T-helper 22 cell (primary cell): ENCODE data around the gene MIX23.

Experiments used
- DNase-seq: peaks from one replicate; pipeline ENCODE4 v3.0.0-alpha.2; 2020; ENCODE audit warnings: low read depth

The MIX23 gene

DNA sequence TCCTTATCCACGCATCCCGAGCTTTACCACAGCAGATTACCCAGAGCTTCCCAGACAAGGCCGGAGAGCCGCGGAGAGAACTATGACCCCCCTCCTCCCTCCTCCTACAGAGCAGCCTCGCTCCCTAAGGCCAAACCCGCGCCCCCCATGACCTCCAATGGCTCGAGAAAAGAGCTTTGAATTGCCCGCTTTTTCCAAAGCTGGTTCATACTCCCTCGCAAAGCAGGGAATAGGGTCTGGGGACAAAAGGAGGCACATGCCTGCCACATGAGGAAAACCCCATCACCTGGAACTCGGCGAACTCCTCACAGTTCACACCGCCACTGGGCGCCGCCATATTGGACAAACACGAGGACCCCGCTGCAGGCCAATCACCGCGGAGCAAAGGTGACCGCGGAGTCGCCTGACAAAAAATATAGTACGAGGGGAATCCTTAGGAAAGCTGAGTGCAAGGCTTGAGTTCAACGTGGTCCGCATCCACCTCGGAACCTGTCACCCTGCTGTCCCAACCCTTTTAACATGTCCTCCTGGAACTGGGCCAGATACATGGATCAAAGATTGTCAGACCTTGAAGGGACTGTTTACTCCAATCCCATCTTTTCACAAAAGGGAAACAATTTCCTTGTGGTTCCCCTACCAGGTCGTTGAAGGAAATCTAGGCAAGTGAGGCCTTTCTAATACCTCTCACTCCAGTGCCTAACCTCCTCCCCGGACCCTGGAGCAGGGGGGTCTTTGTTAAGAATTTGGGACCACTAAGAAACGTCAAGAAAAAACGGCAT lies at the start of gene MIX23:
TSS of gene MIX23 (minus strand) at position 344 of the 779 bp plus-strand sequence. CDS start at position 337, 7 bp downstream.
- DNase-seq: peak; percentile 70

DNA sequence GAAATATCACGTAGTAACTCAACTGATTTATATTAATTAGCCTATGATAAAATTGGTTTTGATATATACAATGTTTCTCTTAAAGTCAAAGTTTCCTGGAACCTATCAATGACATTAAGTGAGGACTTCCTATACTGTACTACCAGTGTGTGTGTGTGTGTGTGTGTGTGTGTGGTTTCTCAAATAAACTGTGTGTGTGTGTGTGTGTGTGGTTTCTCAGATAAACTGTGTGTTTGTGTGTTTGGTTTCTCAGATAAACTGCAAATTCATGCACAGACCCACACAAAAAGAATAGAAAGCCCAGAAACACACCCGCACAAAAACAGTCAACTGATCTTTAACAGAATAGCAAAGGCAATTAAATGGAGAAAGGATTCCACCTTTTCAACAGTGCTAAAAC lies 47.3 kb upstream of the MIX23 start:
- DNase-seq: no peak

DNA sequence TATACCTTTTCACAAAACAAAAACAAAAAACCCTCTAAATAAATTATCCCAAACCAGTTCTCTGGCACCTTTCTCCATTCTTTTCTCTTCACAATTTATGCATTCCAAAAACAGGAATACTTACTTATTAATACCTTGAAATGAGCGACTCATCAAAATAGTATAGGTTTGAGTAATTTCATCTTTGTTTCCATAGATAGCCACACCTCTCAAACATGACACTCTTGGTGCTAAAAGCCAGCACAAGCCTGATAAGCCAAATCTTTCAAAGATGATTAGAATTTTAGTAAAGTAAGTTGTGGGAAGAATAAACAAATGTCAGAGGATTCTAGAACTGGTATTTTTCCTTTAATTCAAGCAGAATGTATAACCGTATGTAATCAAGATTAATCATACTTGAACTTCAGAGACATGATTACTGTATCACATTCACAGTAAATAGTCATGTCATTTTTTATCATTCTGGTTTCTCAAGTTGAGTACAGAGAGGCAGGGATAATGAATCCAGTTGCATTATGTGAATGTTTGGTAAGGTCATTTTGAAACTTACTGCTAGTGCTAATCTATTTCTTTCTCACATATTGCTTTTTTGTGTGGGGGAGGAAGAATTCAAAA lies 44.9 kb upstream of the MIX23 start:
- no peak for DNase-seq

DNA sequence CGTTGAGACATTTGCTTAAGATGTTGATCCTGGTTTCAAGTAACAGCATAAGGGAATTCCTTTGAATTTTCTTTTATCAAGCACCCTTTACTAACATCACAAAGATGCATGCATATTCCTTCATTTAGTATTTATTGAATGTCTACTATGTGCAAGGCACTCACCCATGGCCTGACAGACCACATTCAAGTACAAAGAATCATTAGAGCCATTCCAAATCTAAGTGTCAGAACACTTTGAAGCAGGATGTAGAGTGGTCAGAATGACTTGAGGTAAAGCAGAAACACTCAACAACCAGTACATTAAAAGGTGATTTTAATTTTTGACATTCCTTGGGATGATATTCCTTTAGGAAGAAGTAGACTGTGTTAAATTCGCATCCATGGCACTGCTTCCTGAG lies 38.8 kb upstream of the MIX23 start:
- no peak for DNase-seq

DNA sequence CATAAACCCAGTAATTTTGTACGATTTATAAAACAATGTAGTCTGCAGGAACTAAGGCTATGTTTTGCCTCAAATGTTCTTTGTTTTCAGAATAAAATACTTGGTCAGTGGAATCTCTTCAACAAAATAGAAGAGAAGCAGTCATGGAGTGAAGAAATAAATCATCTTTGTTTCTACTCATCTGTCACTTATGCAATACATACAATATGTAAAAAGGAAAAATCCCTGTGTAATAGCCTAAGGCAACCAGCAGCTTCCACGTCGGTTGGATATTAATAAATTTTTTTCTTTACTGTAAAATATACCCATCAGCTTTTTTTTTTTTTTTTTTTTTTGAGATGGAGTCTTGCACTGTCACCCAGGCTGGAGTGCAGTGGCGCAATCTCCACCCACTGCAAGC lies 38.1 kb upstream of the MIX23 start:
- no peak for DNase-seq

DNA sequence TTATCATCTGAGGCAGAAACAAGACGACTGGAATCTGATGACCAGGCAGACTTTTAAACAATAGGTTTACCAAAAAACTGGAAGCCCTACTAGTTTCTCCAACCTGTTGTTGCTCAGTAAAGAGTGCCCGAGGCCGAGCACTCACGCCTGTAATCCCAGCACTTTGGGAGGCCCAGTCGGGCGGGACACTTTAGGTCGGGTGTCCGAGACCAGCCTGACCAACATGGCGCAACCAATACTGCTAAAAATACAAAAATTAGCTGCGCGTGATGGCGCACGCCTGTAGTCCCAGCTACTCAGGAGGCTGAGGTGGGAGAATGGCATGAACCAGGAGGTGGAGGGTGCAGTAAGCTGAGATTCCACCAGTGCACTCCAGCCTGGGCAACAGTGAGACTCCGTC lies 33.9 kb upstream of the MIX23 start:
- no peak for DNase-seq

DNA sequence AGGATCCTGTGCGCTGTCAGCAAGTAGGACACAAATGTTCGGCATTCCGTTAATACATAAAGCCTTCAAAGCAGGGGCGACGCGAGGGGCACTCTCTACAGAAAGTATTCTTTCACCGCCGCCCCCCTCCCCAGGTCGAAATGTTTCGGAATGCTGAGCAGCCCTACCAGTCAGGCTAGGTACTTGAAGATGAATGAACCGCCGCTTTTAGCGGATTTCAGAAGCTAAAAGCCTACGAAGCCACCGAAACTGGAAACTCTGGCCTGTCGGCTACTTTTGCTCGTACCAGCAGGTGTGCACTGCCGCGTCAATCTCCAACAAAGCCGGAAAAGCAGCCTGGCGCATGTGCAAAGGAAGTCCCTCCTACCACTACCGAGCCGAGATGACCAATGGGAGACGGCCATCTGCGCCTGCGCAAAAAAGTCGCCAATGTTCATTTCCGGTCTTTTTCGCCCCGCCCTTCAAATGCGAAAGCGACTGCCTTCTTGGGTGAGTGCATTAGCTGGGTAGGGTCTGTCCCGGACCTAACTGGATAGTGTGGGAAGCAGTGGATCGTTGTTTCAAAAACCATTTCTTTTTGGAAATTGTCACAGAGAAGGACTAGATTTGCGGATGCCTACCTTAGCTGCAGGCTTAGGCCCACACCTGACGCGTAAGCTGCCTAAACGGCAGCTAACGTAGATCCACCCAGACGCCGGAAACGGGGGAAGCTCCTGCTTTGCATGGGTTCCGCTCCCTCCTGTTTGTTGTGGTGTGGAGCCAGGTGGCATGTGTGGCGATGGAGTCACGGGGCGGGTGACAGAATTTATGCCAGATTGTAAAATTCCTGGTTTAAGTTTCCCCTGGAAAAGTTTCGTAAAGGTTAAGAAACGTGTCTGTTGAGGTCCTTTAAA lies 33.0 kb upstream of the MIX23 start, which contains the start of gene WDR5B:
TSS of gene WDR5B (minus strand) at position 301 of the 893 bp plus-strand sequence. CDS start 534 bp downstream, outside the sequence.
- peak; percentile 95 for DNase-seq

DNA sequence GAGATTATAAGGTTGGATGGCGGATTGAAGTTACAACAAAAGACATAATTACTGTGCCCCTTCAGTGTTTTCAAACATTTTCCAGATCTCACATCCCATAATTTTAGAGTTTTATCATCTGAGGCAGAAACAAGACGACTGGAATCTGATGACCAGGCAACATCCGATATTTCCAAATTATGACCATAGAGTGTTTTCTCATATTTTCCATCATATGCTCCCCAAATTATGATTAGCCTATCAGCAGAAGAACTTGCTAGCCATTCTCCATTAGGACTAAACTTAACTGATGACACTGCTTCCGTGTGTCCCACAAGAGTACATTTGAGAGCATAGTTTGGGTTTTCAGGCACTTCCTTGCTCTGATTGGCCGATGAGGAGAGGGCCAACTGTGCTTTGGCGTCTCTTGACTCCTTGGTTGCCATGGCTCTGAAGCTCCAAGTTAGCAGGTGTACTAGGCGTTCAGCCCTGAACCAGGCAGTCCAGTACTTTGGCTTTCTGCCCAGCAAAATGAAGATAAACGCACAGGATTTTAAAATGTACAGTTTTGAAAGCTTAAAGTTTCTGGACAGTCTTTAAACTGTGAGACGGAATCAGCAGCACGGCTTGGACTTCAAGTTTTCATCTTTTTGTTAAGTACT lies 32.2 kb upstream of the MIX23 start:
- DNase-seq: peak; percentile 16

DNA sequence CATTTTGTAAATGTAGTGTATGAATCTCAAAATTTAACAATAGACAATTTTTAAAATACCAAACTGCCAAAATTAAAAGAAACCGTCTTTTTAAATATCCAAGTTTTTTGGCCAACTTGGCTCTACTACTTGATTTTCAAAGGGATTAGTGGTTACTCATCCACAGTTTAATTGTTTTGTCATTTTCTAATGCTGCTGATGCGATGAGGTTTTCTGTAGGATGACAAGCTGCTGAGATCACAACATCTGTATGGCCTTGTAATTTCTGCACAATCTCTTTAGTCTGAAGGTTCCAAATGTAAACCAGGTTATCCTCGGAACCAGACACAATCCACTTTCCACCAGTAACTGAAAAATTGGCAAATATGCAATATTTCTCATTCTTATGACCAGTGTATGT lies 31.4 kb upstream of the MIX23 start:
- DNase-seq: no peak

DNA sequence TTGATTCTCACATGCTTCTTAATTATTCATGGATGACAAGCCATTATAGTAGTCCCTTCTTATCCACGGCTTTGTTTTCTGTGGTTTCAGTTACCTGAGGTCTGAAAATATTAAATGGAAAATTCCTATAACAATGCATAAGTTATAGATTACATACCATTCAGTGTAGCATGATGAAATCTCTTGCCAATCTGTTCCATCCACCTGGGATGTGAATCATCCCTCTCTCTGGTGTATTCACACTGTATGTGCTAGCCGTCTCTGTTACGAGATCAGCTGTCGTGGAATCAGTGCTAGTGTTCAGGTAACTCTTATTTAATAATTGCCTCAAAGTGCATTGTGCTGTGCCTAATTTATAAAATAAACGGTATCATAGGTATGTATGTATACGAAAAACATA lies 27.6 kb upstream of the MIX23 start:
- no peak for DNase-seq

DNA sequence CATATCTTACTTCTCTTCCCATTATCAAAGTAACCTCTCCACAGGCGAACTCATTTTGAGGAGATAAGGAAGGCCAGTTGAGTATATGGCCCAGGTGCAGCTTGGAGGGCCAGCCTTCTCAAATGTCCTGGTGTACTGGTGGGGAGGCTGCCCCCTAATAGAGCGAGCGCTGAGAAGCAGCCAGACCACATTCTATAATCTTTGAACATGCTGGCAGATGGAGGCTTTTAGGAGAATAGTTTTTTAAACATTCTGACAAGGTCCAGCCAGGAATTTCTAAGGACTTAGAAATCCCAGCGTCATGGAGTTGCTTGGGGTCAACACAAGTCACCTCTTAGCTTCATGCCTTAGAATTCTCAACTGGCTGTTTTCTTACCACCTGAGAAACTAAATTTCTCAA lies 27.1 kb upstream of the MIX23 start:
- DNase-seq: no peak

DNA sequence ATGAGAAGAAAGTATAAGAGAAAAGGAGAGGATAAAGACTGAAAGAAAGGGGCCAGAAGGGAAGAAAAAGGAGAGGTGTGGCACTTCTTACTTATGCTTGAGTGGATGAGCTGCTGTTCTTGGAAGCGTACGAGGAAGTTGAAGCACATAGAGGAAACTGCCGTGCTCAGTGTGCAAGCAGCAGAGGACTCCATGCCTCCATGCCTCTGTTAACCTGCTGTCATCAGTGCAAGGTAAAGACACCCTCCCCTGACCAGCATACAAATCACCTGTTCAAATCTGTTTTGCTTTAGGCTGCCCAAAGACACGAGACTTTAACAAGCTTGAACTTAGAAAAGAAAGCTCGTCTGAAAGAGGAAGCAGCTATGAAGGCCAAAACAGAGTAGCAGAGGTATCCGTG lies 26.4 kb upstream of the MIX23 start:
- DNase-seq: no peak

DNA sequence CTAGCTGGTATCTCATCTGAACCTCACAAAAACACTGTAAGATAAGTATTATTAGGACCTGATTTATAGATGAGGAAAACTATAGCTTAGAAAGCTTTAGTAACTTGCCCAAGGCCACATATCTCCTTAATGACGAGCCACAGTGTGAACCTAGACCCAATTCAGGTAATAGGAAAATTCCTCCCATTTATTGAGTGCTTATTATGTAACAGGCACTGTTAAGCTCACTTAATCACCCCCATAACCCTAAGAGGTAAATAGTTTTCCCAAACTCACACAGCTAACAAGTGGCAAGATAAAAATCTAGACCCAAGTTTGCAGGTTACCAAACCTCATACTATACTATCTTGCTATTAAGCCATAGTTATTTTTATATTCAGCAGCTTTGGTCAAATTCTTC lies 24.9 kb upstream of the MIX23 start:
- DNase-seq: no peak

DNA sequence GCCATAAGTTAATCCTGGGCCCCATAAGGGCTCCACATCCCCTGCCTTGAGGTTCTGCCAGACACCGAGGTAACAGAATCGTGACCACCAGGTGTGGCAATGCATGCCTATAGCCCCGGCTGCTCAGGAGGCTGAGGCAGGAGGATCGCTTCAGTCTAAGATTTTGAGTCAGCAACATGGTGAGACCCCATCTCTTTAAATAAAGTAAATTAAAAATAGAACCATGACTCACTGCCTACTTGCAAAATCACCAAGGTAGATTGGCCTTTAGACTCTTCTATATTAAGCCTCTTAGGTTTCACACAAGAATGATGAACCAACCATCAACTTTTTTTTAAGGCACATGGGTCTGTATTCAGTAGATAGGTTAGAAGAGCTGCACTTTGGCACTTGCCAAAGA lies 23.2 kb upstream of the MIX23 start:
- no peak for DNase-seq

DNA sequence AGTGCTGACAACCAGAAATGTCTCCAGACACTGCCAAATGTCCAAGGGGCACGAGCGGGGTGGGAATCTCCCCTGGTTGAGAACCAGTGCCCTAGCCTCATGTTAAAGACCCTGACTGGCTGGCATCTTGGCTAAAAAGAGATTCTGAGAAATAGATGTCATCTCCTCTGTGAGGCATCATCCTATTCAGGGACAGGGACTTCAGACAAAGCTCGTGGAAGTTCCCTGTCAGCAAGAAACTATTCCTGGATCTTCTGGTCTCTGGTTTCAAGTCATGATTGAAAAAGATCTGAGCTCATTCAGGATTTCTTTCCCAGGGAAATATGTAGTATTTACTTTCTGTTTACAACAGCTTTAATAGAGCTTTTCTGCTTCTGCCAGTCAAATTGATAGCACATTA lies 22.0 kb upstream of the MIX23 start:
- DNase-seq: no peak

DNA sequence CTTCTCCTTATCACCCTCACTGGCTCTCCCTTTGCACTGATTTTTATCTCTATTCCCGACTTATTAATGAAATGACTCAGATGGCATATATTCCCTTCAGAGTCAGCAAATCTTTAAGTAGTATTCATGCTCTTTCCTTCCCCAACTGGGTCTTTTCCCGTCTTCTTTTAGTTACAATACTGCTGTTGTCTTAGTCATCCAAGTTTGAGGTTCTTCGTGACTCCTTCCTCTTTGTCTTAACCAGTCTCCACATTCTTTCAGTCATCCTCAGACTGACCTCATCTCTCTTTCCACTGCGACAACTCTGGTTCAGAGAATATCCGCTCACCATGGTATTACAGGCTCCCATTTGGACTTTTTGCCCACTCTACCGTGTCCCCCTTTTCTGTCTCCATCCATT lies 20.5 kb upstream of the MIX23 start:
- no peak for DNase-seq

DNA sequence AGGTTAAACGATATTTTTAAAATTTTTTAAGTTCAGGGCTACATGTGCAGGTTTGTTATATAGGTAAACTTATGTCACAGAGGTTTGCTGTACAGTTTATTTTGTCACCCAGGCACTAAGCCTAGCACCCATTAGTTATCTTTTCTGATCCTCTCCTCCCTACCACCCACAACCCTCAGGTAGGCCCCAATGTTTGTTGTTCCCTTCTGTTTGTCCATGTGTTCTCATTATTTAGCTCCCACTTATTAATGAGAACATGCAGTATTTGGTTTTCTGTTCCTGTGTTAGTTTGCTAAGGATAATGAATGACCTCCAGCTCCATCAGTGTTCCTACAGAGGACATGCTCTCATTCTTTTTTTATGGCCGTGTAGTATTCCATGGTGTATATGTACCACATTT lies 15.9 kb upstream of the MIX23 start:
- DNase-seq: no peak

DNA sequence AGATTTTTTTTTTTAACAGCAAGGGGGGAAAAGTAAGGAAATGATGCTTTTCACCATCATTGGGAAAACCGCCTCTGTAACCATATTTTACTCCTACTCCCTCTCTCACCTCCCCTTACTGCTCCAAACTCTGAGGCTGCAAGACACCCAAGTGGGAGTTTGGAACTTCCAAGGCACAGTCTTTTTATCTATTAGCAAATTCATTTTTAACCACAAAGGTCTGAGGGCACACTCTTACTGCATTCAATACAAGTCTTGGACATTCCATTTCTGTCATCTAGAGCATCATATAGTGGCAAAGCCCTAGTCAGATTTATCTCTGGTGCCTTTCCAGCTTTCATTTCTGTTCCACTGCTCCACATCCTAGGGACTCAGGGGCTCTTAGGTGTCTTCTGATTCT lies 14.2 kb upstream of the MIX23 start:
- DNase-seq: no peak

DNA sequence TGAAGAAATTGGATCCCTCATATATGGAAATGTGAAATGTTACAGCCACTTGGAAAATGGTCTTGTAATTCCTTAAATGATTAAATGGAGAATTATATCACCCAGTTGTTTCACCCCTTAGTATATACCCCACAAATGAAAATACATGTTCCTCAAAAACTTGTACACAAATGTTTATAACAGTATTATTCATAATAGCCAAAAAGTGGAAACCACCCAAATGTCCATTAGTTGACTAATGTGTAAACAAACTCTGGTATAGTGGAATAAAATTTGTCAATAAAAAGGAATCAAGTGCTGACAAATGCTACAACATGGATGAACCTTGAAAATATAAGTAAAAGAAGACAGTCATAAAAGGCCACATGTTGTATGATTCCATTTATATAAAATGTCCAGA lies 13.5 kb upstream of the MIX23 start:
- DNase-seq: no peak

DNA sequence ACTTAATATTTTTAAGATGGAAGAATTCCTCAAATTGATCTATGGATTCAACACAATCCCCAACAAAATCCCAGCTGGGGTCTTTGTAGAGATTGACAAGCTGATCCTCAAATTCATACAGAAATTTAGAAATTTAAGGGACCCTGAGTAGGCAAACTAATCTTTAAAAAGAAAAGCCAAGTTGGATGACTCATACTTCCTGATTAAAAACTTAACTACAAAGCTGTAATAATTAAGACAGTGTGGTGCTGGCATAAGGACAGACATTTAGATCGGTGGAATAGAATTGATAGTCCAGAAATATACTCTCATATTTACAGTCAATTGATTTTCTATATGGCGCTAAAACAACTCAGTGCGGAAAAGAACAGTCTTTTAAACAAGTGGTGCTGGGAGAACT lies 12.6 kb upstream of the MIX23 start:
- no peak for DNase-seq

DNA sequence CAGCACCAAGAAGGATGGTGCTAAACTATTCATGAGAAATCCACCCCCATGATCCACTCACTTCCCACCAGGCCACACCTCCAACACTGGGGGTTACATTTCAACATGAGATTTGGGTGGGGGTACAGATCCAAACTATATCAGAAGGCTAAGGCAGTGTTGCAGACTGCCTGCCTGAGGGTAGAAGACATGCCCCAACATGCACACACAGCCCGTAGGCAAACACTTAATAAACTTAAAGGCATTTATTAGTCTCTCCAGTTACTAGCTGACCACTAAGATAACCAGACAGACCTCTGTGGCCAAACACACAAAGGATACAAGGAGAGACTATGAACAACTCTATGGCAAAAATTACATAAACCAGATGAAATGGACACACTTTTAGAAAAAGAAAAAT lies 11.1 kb upstream of the MIX23 start:
- DNase-seq: no peak
